ENCODE results near the gene ACVRL1.

The ACVRL1 gene

GRCh38 chr12:51954561-51955361 is 47.5 kb downstream of the ACVRL1 start:
- DNase-seq (ENCODE audit: low read depth) = peak; percentile 74
- TF ChIP-seq MYC (IDR thresholded peaks at IDR 0.05; ENCODE audit: low read depth, low read length) (no peak), POLR2A (IDR thresholded peaks at IDR 0.05; ENCODE audit: extremely low read depth, insufficient read length) (no peak)
- no peak overlapping the region for H3K4me3 ChIP-seq (ENCODE audit: low read depth, low read length)

DNA sequence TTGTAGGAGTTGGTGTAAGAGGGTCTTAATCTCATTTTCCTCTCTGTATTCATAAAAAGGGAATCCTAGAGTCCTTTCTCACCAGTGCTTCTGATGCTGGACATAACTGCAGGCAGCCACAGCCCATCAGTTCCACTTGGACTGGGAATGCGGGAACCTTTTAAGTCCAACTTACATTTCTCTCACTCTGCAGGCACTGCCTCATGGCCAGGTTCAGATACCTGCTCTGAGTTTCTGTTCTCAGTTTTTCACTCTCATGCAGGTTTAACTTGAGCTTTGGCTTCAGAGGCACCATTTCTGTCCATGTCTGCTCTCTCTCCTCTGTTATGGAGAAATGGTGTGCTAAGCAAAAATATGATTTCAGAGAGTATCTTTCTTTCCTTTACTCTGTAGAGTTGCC is 48.4 kb downstream of the ACVRL1 start:
- DNase-seq (ENCODE audit: low read depth) = no peak
- TF ChIP-seq, protein P1, sequence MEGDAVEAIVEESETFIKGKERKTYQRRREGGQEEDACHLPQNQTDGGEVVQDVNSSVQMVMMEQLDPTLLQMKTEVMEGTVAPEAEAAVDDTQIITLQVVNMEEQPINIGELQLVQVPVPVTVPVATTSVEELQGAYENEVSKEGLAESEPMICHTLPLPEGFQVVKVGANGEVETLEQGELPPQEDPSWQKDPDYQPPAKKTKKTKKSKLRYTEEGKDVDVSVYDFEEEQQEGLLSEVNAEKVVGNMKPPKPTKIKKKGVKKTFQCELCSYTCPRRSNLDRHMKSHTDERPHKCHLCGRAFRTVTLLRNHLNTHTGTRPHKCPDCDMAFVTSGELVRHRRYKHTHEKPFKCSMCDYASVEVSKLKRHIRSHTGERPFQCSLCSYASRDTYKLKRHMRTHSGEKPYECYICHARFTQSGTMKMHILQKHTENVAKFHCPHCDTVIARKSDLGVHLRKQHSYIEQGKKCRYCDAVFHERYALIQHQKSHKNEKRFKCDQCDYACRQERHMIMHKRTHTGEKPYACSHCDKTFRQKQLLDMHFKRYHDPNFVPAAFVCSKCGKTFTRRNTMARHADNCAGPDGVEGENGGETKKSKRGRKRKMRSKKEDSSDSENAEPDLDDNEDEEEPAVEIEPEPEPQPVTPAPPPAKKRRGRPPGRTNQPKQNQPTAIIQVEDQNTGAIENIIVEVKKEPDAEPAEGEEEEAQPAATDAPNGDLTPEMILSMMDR (IDR thresholded peaks at IDR 0.05; ENCODE audit: low read depth, low read length) = no peak
- TF ChIP-seq MYC (IDR thresholded peaks at IDR 0.05; ENCODE audit: low read depth, low read length) = no peak
- no peak for TF ChIP-seq MAX (IDR thresholded peaks at IDR 0.05; ENCODE audit: low read depth, low read length)
- TF ChIP-seq POLR2A (IDR thresholded peaks at IDR 0.05; ENCODE audit: extremely low read depth, insufficient read length) = no peak
- no peak overlapping the region for H3K4me3 ChIP-seq (ENCODE audit: low read depth, low read length)

DNA sequence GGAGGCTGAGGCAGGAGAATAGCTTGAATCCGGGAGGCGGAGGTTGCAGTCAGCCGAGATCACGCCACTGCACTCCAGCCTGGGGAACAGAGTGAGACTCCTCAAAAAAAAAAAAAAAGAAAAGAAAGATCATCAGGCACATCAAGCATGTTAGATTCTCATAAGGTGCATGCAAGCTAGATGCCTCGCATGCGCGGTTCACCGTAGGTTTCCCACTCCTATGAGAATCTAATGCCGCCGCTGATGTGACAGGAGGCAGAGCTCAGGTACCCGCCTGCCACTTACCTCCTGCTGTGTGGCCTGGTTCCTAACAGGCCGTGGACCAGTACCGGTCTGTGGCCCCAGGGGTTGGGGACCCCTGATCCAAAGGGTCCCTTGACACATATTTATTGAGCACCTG is 51.2 kb downstream of the ACVRL1 start:
- no peak overlapping the region for H3K4me3 ChIP-seq (ENCODE audit: low read depth, low read length)
- DNase-seq (ENCODE audit: low read depth) = no peak
- TF ChIP-seq POLR2A (IDR thresholded peaks at IDR 0.05; ENCODE audit: extremely low read depth, insufficient read length) (no peak), MAX (IDR thresholded peaks at IDR 0.05; ENCODE audit: low read depth, low read length) (no peak), MYC (IDR thresholded peaks at IDR 0.05; ENCODE audit: low read depth, low read length) (no peak)
- TF ChIP-seq, protein P1 (IDR thresholded peaks at IDR 0.05; ENCODE audit: low read depth, low read length) = no peak

- H3K4me3 ChIP-seq (ENCODE audit: low read depth, low read length) = no peak overlapping the region
- no peak for TF ChIP-seq MAX (IDR thresholded peaks at IDR 0.05; ENCODE audit: low read depth, low read length)
- TF ChIP-seq POLR2A (IDR thresholded peaks at IDR 0.05; ENCODE audit: extremely low read depth, insufficient read length) = no peak
- TF ChIP-seq MYC (IDR thresholded peaks at IDR 0.05; ENCODE audit: low read depth, low read length) = no peak
- TF ChIP-seq, protein P1 (IDR thresholded peaks at IDR 0.05; ENCODE audit: low read depth, low read length) = no peak
- no peak for DNase-seq (ENCODE audit: low read depth)
Observed at GRCh38 chr12:51959211-51959610, 51.9 kb downstream of the ACVRL1 start.

- DNase-seq (ENCODE audit: low read depth) = no peak
- H3K4me3 ChIP-seq (ENCODE audit: low read depth, low read length) = no peak overlapping the region
- TF ChIP-seq, protein P1 (IDR thresholded peaks at IDR 0.05; ENCODE audit: low read depth, low read length) = no peak
- TF ChIP-seq MYC (IDR thresholded peaks at IDR 0.05; ENCODE audit: low read depth, low read length) (no peak), MAX (IDR thresholded peaks at IDR 0.05; ENCODE audit: low read depth, low read length) (no peak), POLR2A (IDR thresholded peaks at IDR 0.05; ENCODE audit: extremely low read depth, insufficient read length) (no peak)
Observed at GRCh38 chr12:51959921-51960320, 52.6 kb downstream of the ACVRL1 start.

GRCh38 chr12:51960488-51960887 is 53.2 kb downstream of the ACVRL1 start:
- H3K4me3 ChIP-seq (ENCODE audit: low read depth, low read length) = no peak overlapping the region
- no peak for DNase-seq (ENCODE audit: low read depth)
- no peak for TF ChIP-seq MAX (IDR thresholded peaks at IDR 0.05; ENCODE audit: low read depth, low read length)
- TF ChIP-seq, protein P1 (IDR thresholded peaks at IDR 0.05; ENCODE audit: low read depth, low read length) = no peak
- TF ChIP-seq MYC (IDR thresholded peaks at IDR 0.05; ENCODE audit: low read depth, low read length) = no peak
- TF ChIP-seq POLR2A (IDR thresholded peaks at IDR 0.05; ENCODE audit: extremely low read depth, insufficient read length) = no peak
